NCI-H748 treated with DMSO at 0.1 percent for 48 hours (cell line): ENCODE data around the gene NFS1.
"Not testable (repeated sequence)": the region's sequence is repeated elsewhere in the genome, so short reads cannot be mapped to it uniquely, and the experiment has no call there.

Source experiments
- DNase-seq: peaks from one replicate; lab custom pipeline; 2025; lab: John Stamatoyannopoulos, UW

The NFS1 gene

DNA sequence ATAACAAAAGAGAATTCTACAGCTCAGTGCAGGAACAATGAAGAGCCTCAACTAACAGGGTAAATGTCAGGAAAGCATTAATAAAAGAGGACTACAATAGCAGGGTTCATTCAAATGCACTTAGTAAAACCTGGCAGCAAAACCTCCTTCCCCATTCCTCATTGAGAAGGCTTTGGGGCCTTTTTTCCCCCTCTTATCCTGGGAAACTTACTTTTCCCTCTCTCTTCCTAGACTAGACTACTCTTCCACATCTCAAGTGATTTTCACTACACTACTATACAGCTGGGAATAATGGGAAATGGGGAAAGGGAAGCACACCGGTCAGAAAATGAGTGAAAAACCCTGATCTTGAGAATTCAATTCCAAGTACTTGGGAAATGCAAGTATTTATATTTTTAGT is 10.1 kb upstream of the NFS1 start:
- DNase-seq = no peak

DNA sequence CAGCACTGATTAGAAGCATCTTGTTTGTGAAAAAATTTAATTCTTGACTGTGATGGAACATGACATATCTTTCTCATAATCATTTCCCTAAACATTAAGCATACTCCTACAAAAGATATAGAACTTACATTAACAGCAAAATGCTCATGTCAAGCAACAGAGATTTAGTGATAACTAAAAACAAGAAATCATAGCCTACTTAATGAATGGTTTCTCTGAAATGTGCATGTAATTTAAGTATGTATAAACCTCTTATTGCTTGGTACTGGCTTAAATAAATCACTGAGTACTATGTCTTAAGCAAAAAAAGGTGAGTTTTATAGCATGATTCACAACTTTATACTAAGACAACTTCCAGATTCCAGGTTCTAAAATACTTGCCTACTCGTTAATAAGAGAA is 9.3 kb upstream of the NFS1 start:
- DNase-seq = no peak

DNA sequence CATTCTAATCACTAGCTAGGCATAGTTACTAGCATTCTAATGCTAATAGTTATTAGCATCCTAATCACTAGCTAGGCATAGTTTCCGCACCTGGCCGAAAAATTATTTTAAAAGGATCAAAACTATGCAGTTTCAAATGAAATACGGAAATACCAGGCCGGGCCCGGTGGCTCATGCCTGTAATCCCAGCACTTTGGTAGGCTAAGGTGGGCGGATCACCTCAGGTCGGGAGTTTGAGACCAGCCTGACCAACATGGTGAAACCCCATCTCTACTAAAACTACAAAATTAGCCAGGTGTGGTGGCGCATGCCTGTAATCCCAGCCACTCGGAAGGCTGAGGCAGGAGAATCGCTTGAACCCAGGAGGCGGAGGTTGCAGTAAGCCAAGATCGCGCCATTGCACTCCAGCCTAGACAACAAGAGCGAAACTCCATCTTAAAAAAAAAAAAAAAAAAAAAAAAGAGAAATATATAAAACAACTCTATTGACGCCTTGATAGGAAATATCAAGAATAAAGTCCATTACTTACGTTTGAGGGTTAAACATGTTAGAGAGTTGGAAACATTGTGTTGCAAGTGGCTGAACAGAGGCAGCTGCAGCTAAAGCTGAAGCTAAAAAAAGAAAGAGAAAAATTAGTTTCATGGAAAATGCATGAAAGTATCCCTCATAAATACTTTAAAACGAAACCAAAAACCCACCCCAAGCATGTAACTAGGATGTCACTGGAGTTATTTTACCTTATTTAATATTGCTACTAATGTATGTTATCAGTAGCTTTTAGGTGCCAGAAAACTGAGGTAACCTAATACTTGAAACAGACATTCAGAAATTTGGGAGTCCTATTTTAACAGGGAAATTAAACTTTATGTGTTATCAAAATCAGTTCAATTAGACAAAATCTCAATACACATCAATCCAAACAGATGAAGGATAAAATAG is 7.7 kb upstream of the NFS1 start:
- DNase-seq = not testable (repeated sequence)

DNA sequence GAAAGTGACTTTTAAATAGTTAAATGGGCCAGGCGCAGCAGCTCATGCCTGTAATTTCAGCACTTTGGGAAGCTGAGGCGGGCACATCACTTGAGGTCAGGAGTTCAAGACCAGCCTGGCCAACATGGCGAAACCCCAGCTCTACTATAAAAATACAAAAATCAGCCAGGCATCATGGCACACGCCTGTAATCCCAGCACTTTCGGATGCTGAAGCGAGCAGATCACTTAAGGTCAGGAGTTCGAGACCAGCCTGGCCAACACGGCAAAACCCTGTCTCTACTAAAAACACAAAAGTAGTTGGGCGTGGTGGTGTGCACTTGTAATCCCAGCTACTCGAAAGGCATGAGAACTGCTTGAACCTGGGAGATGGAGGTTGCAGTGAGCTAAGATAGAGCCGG is 6.7 kb upstream of the NFS1 start:
- not testable (repeated sequence) for DNase-seq

DNA sequence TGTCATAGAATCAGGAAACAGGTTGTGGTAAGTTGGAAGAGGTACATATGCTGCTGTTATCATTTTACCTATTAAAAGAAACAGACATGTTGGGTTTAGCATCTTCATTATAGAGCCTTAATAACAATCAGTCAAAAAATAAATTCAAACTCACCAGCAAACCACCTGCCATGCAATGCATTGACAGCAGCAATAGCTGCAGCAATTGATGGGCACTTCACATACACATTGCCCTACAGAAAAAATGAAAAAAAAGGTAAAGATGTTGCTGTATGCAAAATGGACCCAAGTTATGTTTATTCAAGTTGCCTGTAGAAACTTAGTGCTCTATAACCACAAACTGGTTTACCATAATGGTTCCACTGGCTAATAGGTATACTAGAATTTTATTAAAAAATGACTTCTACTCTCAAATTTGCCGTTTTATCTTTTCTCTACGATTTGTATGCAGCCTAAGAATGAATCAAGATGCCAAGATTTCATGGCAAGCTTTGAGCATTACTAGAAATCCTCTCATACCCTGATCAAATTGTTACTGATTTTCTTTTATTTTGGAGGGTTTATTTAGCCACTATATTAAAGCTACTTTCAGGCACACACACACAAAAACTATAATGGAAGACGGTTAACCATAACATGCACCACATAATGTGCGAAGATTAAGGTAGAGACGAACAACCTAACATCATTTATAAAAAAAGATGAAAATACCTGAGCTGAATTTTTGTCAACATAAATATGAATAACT is 5.5 kb upstream of the NFS1 start:
- DNase-seq = no peak

DNA sequence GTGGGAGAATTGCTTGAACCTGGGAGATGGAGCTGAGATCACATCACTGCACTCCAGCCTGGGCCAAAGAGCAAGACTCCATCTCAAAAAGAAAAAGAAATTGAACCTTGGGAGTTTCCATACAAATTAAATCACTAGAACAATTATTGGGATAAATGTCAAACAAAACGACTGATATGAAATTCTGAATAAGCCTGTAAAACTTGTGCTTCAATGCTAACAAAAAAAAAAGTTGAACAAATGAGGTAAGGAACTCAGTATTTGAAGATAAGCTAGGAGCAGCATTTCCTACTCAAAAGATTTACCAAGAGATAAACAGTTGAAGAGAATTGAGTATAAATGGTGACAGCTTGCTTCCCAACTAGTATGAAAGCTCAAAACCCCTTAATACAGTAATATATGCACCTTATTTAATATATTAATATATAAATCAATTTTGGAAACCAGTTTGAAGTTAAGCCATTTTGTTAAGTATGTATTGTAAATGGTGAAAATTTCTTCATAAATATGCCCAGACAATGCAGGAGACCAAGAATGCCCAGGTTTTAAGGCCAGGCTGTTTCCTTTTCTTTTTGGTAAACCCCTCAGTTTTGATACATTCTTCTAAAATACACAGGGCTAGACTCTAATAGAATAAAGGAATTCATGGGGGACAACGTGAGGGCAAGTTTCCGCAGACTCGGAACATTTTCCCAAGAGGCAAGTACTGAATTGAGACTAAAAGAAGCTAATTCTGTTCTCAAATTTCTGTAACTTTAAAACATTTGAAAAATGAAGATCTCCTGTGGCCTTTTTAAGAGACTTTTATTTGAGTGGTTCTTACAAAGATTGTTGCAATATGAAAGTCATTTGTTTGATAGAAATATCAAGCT is 3.9 kb upstream of the NFS1 start:
- no peak for DNase-seq

DNA sequence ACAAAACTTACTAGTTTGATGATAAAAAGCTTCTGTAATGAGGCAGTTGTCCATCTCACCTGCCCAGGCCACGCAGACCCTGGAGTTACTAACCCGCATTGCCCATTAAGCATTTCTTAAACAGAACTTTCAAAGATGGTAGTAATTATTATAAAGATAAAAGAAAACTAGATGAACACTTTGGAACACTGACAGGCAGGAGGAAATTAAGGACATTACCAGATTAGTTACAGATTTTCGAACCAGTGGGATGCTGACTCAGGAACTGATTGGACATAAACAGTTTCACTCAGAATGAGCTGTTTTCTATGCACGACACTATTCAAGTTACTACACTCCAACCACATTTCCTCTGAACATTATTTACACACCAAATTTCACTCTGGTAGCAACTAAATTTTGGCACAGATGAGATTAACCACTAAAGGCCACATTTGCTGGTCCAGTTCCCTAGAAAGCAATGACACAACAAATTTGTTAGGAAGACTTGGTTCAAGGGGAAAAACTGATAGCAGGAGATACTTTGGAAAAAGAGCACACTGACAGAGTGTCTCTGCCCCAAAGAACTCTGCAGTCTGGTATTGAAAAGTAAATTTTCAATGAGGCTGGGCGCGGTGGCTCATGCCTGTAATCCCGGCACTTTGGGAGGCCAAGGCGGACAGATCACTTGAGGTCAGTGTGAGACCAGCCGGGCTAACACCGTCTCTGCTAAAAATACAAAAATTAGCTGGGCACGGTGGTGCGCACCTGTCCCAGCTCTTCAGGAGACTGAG is 3.1 kb upstream of the NFS1 start:
- no peak for DNase-seq

DNA sequence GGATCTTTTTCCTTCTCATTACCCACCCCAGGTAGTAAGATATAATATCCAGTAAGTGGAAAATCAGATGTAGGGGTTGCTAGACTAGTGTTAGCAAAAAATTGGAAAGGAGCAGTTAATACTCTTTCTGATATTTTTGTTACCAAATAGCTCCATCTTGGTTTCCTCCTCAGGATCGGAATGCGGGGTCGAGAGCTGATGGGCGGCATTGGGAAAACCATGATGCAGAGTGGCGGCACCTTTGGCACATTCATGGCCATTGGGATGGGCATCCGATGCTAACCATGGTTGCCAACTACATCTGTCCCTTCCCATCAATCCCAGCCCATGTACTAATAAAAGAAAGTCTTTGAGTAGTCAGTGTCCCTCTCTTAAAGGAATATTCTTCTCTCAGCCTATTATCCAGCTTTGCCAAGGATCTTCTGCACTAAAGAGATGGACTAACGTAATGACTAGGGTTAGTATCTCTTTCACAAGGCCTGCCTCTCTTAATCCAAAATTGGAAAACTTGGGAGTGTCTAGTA is 1.5 kb upstream of the NFS1 start:
- no peak for DNase-seq

DNA sequence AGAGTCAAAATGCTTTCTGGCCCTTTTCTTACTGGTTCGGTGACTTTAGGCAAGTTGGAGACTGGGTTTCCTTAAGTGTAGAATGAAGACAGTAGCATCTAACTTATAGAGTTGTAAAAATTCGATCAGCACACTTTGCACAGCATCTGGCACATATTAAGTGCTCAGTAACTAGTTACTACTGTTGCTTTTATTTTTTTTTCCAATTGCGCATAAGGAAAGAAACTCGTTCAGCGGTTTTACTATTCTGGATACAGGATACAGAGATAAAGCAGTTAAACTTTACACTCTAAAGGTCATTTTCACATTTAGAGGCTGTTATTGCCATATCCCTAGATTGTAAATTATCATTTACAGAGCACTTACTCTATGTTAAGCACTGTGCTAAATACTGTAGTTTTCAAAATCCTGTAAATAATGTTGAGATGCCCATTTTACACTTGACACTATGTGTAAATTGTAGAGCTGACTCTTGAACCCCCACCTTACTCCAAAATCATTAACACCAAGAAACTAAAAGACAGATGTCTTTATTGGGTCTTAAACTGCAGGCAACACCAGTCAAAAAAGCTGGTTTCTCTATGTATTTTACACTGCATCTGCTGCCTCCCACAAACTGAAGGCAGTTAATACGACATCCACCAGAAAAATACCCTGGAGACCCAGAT is 939 bp upstream of the NFS1 start:
- no peak for DNase-seq

DNA sequence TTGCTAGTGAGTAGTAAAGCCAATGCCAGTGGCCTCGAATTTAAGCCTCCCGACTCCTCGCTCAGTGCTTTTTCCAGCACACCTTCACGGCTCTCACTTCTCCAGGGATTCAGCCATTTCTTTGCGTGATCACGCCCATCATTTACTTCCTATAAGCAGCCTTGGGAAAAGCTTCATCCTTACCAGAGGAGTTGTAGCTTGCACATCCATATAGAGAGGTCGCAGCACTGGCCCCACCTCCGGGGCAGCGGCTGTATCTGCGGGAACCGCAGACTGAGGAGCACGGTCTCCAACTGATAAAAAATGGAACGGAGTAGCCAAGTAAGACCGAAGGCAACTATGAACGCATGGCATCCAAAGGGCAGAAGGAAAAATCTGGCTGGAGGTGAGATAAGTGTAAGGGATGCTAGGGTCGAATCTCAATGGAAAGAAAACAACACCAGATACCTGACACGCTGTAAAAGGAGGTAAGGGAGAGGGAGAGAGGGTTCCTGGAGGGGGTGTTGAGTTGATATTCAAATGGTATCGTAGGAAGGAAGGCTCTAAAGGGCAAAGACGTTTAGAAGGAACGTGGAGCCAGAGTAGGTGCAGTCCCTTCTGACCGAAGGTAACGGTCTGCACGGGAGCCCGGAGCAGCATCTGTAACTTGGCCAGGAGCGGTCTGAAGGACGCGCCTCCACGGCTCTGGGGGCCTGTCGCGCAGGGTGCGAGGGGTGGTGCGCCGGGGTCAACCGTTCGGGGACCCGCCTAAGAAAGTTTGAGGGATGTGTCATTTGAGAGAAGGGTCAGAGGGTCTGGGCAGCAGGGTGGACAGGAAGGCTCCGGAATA is 640 bp downstream of the NFS1 start:
- DNase-seq = no peak

DNA sequence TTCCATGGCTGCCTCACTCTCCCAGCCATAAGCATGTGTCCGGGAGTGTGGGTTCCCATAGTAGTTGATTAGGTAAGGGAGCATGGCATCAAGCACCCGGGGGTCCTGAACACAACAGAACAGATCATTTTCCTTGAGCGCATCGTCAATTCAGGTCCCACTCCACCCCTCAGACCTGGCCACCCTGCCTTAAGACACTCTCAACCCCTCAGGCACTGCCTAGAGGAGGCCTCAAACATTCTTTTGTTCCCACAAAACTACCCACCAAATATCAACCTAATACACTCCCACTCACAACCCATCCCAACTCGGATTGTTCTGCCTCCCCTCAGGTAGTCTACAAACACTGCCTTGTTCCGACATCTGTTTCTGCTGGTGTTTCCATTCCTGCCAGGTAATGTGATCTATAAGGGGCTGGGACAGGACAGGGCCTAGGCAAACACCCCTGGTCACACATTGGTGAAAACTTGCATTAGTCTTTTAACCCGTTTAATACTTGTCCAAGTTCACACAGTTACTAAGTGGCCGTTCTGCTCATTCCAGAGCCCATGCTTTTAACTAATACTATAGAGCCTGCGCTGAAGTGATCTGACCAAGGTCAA is 1.4 kb downstream of the NFS1 start:
- no peak for DNase-seq

DNA sequence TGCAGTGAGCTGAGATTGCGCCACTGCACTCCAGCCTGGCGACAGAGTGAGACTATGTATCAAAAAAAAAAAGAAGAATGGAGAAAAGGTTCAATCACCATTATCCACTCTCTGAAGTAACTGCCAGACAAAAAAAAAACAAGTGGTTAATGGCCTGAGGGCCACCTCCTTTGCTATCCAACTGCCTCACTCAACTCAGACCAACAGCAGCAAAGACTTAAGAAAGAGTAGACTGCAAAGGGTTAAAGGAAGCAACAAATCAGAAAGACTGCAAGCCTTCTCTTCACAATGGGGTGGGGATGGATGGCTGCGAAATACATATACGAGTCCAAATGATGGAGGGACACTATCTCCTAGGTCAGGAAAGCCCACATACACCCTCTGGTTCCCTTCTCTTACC is 3.2 kb downstream of the NFS1 start:
- DNase-seq = no peak

DNA sequence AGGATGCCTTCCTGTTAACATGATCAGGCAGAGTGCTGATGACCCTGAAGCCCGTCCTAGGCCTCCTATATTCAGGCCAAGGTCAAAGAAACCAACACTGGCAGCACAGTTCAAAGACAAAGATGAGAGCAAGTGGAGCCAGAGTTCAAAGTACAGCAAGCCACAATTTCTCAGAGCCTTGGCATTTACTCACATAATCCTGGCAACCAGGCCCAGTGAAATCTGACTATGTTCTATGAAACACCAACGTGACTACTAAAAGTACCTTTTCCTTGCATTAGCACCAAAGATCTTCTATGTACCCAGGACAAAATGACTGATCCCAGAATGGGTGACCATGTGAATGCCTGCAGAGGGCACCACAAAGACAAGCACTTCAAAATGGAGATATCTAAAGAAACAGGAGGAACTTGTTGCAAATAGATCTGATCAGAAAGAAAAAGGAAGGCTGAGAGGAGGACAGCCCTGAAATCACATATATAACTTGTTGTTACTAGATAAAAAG is 3.9 kb downstream of the NFS1 start:
- DNase-seq = no peak

DNA sequence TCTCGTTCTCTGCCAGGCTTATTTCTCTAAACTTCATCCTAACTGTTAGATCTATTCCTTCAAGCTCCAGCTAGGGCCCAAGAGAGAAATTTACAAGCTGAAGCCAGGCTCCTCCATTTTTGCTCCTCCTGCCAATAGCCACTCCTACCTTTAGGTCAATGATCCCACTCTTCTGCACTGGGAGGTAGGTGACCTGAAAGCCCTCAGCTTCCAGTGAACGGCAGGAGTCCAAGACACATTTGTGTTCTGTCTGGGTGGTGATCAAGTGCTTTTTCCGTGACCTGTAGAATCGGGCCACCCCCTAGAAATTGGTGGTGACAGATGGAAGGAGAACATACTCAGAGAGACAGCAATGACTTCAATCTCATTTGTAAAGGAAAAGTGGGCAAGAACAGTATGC is 8.9 kb downstream of the NFS1 start:
- no peak for DNase-seq

DNA sequence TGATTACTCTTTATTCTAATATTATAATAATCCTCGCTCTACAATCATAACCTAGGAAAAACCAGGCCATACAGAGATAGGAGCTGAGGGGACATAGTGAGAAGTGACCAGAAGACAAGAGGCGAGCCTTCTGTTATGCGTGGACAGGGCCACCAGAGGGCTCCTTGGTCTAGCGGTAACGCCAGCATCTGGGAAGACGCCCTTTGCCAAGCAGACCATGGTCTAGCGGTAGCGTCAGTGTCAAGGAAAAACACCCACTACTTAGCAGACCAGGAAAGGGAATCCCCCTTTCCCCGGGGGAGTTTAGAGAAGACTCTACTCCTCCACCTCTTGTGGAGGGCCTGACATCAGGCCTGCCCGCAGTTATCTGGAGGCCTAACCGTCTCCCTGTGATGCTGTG is 12.3 kb downstream of the NFS1 start:
- not testable (repeated sequence) for DNase-seq

DNA sequence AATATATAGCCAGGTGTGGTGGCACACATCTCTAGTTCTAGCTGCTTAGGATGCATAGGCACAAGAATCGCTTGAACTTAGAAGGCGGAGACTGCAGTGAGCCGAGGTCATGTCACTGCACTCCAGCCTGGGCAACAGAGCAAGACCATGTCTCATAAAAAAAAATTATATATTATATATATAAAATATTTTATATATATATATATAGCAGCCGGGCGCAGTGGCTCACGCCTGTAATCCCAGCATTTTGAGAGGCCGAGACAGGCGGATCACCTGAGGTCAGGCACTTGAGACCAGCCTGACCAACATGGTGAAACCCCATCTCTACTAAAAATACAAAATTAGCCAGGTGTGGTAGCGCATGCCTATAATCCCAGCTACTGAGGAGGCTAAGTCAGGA is 13.8 kb downstream of the NFS1 start:
- DNase-seq = not testable (repeated sequence)

DNA sequence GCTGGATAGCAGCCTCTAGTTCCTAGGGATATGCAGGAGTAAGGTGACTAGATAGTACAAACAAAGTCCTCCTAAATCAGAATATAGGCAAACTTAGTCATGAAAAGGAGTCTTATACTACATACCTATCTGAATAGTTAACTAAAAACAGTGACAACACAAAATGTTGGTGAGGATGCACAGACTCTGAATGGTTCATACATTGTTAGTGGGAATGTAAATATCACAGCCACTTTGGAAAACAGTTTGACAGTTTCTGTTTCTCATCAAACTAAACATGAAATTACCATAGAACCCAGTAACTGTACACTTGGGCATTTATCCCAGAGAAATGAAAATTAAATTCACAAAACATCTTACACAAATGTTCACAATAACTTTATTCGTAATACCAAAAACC is 17.2 kb downstream of the NFS1 start:
- DNase-seq = no peak

DNA sequence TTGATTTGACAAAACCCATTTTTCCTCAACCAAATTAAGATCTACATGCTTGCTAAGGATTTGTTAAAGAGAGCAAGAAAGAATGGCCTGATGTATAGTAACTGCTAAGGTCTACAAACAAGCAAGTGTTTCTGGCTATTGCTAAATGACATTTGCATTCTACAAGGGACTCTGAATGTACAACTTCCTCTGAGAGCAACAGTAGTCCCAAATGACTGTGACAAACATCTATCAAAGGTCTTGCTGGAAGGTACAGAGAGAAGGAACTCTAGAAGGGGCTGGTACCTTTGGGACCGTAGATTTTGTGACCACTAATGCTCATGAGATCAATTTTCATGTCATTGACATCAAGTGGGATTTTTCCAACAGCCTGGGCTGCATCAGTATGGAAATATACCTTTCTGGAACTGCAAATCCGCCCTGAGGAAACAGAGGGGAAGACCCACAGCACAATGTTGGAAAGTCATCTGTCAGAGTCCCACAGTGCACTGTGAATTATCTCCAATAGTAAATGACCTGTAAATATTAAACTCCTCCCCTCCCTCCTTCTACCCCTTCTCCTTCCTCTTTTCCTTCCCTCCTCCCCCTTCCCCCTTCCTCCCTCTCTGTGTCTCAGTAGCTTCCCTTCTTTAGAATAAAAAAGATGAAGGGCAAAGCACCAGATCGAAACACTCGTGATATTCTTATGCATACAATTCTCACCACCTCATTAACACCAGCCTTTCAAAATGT is 18.5 kb downstream of the NFS1 start:
- DNase-seq = no peak

DNA sequence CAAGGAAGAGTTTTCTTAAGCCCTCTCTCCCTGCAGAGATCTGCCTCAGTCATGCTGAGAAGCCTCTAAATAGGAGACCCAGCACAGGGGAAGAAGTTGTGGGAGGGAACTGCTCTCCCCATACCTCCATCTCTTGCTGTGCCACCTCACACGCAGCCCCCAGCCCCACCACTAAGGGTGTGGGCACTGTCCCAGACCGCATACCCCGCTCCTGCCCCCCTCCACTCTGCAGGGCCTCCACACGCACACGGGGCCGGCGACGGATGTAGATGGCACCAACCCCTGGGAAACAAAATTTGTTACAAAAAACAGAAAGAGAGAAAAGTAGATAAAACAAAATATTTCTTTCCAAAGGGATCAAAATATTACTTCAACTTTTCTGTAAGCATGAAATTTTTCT is 24.2 kb downstream of the NFS1 start:
- no peak for DNase-seq
